Naive B cell (primary cell): Measurements from ENCODE around the gene ZNF860. TPM values are rescaled to one million over a fixed set of nuclear protein-coding genes. Genes with fewer than 3 reads are reported as not detected.
A peak's percentile ranks its signal among the peaks of the same experiment; 100 is the strongest.

Experiments
- ATAC-seq, 2 donors: fragments of 150-1000 bp; cut with Tn5 transposase; 2 replicates each; pipeline ENCODE4 v1.10.0; 2021; ENCODE audit warnings: low read depth in 2 of 2, mild to moderate bottlenecking in 2 of 2, moderate library complexity in 2 of 2
- DNase-seq: peaks from one replicate; pipeline ENCODE4 v3.0.0; 2022
- H3K27ac Mint-ChIP-seq, 6 donors: one replicate each; pipeline ENCODE4 v1.8.0; 2020 to 2022; ENCODE audit warnings: mild to moderate bottlenecking in 6 of 6, mixed read lengths in 6 of 6, moderate library complexity in 5 of 6, inconsistent platforms in 2 of 6
- H3K27me3 Mint-ChIP-seq, 3 donors: one replicate each; pipeline ENCODE4 v1.8.0; 2021 to 2022; ENCODE audit warnings: mixed read lengths in 3 of 3, mild to moderate bottlenecking in 1 of 3
- H3K36me3 Mint-ChIP-seq, 2 donors: one replicate each; pipeline ENCODE4 v1.8.0; 2020 to 2022; ENCODE audit warnings: mixed read lengths in 2 of 2, inconsistent platforms in 1 of 2, mild to moderate bottlenecking in 1 of 2
- H3K4me1 Mint-ChIP-seq, 3 donors: one replicate each; pipeline ENCODE4 v1.8.0; 2020 to 2022; ENCODE audit warnings: mixed read lengths in 3 of 3, inconsistent platforms in 1 of 3, mild to moderate bottlenecking in 1 of 3, moderate library complexity in 1 of 3
- H3K4me3 Mint-ChIP-seq, 8 donors: one replicate each; pipeline ENCODE4 v1.8.0; 2020 to 2022; ENCODE audit warnings: mild to moderate bottlenecking in 8 of 8, mixed read lengths in 8 of 8, moderate library complexity in 8 of 8, inconsistent platforms in 2 of 8
- H3K9me3 Mint-ChIP-seq, 7 donors: one replicate each; pipeline ENCODE4 v1.8.0; 2020 to 2022; ENCODE audit warnings: mixed read lengths in 7 of 7, mild to moderate bottlenecking in 5 of 7, inconsistent platforms in 2 of 7, moderate library complexity in 1 of 7
- polyA plus RNA-seq, 6 donors: library from polyadenylated mRNA; unstranded; fragments of 300-500 nt; fragmentation: Illumina TruSeq; gene quantifications; one replicate each; pipeline ENCODE4 v1.2.3, GENCODE V29; 2021; ENCODE audit warnings: low read depth in 6 of 6

Gene ZNF860
- polyA plus RNA-seq, 6 donors from 2014 or later = 9.1 to 32.2 (median 12.2) TPM

DNA sequence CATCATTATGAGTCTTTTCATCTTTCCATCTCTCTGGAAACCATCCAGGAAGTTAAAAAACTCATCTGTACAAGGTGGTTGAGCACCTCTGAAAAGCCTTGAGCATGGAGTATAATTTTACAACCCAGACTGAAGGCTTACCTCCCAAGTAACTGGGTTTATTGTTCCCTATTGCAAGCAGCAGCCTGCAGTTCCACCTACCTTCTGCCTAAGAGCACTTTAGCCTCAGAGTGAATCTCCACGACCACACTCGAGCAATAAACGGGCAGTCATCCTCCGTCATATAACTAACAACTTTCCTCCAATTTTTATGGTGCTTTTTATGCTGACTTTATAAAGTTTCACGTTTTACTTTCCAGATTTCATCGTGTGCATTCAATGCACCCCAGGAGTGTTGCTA, 33.3 kb upstream of the ZNF860 start:
- H3K36me3 Mint-ChIP-seq = peaks cover 0 to 8% of the 10 kb centered on the region in 2 donors
- peak overlapping the region; percentile 93 to 100 (median 97) for H3K27ac Mint-ChIP-seq
- H3K4me1 Mint-ChIP-seq = peaks cover 63 to 86% (median 81%) of the 10 kb centered on the region in 3 donors
- DNase-seq (no peak), ATAC-seq (no peak)
- no peaks in the 10 kb centered on the region for H3K27me3 Mint-ChIP-seq
- H3K4me3 Mint-ChIP-seq = peak overlapping the region in 7 of 8 donors; percentile 25 to 86 (median 65)
- peaks cover 0 to 18% (median 11%) of the 10 kb centered on the region in 7 donors for H3K9me3 Mint-ChIP-seq

GRCh38 chr3:31952205-31952604, 29.3 kb upstream of the ZNF860 start:
- peak overlapping the region; percentile 45 to 86 (median 68) for H3K4me3 Mint-ChIP-seq
- H3K9me3 Mint-ChIP-seq = peaks cover 3 to 41% (median 28%) of the 10 kb centered on the region in 7 donors
- DNase-seq (peak; percentile 88), ATAC-seq (peak; percentile 93 to 97)
- H3K4me1 Mint-ChIP-seq = peaks cover 65 to 84% (median 79%) of the 10 kb centered on the region in 3 donors
- peak overlapping the region; percentile 85 to 98 (median 96) for H3K27ac Mint-ChIP-seq
- H3K27me3 Mint-ChIP-seq = no peaks in the 10 kb centered on the region
- peaks cover 0 to 16% of the 10 kb centered on the region in 2 donors for H3K36me3 Mint-ChIP-seq

DNA sequence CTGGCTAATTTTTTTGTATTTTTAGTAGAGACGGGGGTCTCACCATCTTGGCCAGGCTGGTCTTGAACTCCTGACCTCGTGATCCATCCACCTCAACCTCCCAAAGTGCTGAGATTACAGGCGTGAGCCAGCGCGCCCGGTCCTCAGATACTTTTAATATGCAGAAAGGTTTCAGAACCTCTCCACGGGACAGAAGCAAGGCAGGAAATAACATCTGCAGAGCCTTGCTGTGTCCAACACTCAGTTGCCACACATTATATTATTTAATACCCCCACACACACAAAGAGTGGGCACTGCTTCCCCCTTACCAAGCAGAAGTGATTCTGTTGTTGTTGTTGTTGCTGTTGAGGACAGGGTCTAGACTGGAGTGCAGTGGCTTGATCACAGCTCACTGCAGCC, 28.5 kb upstream of the ZNF860 start:
- DNase-seq (no peak), ATAC-seq (peak; percentile 11 to 28)
- H3K4me1 Mint-ChIP-seq = peaks cover 65 to 84% (median 79%) of the 10 kb centered on the region in 3 donors
- H3K36me3 Mint-ChIP-seq = peaks cover 0 to 16% of the 10 kb centered on the region in 2 donors
- no peaks in the 10 kb centered on the region for H3K27me3 Mint-ChIP-seq
- peaks cover 3 to 41% (median 28%) of the 10 kb centered on the region in 7 donors for H3K9me3 Mint-ChIP-seq
- H3K4me3 Mint-ChIP-seq = peak overlapping the region; percentile 2 to 86 (median 68)
- H3K27ac Mint-ChIP-seq = peak overlapping the region; percentile 85 to 98 (median 96)

DNA sequence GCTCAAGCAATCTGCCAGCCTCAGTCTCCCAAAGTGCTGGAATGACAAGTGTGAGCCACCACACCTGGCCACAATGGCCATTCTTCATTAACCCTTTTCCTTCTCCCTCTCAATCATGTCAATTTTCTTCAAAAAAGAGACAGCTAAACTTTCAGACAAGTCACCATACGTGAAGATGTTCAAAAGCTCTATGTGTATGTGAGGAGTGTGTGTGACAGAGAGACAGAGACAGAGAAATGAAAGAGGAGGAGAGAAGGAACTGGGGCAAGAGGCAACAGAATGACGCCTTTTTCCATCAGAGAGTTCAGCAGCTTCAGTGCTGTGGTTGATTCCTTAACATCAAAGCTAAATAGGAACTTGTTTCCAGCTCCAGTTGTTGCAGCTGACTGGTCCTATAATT, 27.9 kb upstream of the ZNF860 start:
- peaks cover 0 to 16% of the 10 kb centered on the region in 2 donors for H3K36me3 Mint-ChIP-seq
- ATAC-seq = no peak
- H3K4me1 Mint-ChIP-seq = peaks cover 65 to 84% (median 79%) of the 10 kb centered on the region in 3 donors
- H3K9me3 Mint-ChIP-seq = peaks cover 3 to 41% (median 28%) of the 10 kb centered on the region in 7 donors
- H3K27ac Mint-ChIP-seq = peak overlapping the region; percentile 85 to 98 (median 96)
- H3K27me3 Mint-ChIP-seq = no peaks in the 10 kb centered on the region
- DNase-seq = no peak
- peak overlapping the region; percentile 2 to 86 (median 59) for H3K4me3 Mint-ChIP-seq

- Mint-ChIP-seq H3K36me3 (peaks cover 0 to 13% of the 10 kb centered on the region in 2 donors), H3K4me3 (peak overlapping the region in 3 of 8 donors; percentile 20 to 68 (median 57)), H3K9me3 (peaks cover 3 to 32% (median 19%) of the 10 kb centered on the region in 7 donors), H3K27ac (peak overlapping the region in 5 of 6 donors; percentile 17 to 89 (median 80)), H3K4me1 (peaks cover 70 to 84% (median 81%) of the 10 kb centered on the region in 3 donors), H3K27me3 (no peaks in the 10 kb centered on the region)
- no peak for DNase-seq
- no peak for ATAC-seq
These were observed 26.0 kb upstream of the ZNF860 start for GRCh38 chr3:31955581-31955980.

DNA sequence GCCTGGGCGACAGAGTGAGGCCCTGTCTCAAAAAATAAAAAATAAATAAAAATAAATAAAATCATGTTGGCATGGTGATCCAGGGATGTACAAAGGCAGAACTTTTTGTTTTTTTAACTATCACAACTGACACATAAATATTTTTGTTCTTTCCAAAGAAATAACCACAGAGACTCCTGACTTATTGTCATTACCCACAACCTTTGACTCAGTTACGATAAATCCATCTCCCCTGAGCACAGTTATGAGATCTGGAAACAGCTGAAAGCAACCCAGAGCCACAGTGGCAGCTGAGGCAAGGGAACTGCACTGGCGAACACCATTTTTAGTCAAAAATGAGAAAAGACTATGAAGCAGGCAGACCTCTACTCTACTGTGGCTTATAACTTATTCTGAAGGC, 24.4 kb upstream of the ZNF860 start:
- peaks cover 3 to 26% (median 16%) of the 10 kb centered on the region in 7 donors for H3K9me3 Mint-ChIP-seq
- H3K4me3 Mint-ChIP-seq = peak overlapping the region in 5 of 8 donors; percentile 15 to 76 (median 75)
- H3K27ac Mint-ChIP-seq = peak overlapping the region; percentile 37 to 94 (median 82)
- H3K27me3 Mint-ChIP-seq = no peaks in the 10 kb centered on the region
- H3K36me3 Mint-ChIP-seq = peaks cover 0 to 8% of the 10 kb centered on the region in 2 donors
- ATAC-seq (peak in 1 of 2 donors; percentile 1), DNase-seq (no peak)
- peaks cover 71 to 89% (median 80%) of the 10 kb centered on the region in 3 donors for H3K4me1 Mint-ChIP-seq

DNA sequence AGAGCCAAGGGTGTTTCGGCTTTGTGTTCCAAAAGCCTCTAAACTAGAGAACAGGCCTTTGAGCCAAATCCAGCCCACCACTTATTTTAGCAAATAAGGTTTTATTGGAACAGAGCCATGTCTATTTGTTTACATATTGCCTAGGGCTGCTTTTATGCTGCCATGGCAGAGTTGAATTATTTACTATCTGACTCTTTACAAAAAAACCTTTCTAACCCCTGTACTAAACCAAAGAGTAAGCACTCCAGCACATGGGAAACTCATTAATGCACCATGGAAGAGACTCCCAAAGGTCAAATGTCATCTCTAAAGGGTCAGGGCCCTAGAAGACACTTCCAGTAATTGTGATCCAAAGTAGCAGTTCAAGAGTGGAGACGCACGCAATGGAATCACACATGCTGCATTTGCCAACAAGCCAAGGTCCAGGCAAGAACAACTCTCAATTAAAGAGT, 22.8 kb upstream of the ZNF860 start:
- DNase-seq (no peak), ATAC-seq (no peak)
- H3K4me3 Mint-ChIP-seq = peak overlapping the region in 7 of 8 donors; percentile 37 to 76 (median 69)
- H3K27me3 Mint-ChIP-seq = no peaks in the 10 kb centered on the region
- H3K4me1 Mint-ChIP-seq = peaks cover 69 to 89% (median 76%) of the 10 kb centered on the region in 3 donors
- peaks cover 0 to 8% of the 10 kb centered on the region in 2 donors for H3K36me3 Mint-ChIP-seq
- peak overlapping the region; percentile 64 to 95 (median 87) for H3K27ac Mint-ChIP-seq
- H3K9me3 Mint-ChIP-seq = peaks cover 3 to 19% (median 16%) of the 10 kb centered on the region in 7 donors

DNA sequence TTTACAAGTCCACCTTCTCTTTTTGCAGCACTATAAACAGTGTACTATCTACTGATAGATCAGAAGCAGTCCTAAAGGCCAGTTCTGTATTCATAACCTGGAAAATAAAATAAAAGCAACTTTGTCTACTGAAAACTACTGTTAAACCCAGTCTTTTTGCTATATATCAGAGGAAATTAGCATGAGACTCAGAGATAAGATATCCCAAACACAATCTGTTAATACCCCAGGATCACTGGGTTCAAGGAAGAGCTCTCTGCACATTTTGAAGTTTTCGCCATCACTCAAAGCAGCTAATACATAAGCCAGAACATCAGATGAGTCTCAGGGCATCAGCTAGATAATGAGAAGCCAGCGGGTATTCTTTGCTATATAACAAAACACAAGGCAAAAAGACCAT, 22.3 kb upstream of the ZNF860 start:
- Mint-ChIP-seq H3K4me1 (peaks cover 70 to 89% (median 76%) of the 10 kb centered on the region in 3 donors), H3K27ac (peak overlapping the region; percentile 64 to 95 (median 87)), H3K9me3 (peaks cover 3 to 18% (median 16%) of the 10 kb centered on the region in 7 donors), H3K36me3 (peaks cover 0 to 8% of the 10 kb centered on the region in 2 donors), H3K4me3 (peak overlapping the region; percentile 37 to 76 (median 68)), H3K27me3 (no peaks in the 10 kb centered on the region)
- DNase-seq (no peak), ATAC-seq (no peak)

GRCh38 chr3:31959951-31960792, 21.4 kb upstream of the ZNF860 start:
- DNase-seq (no peak), ATAC-seq (peak; percentile 40 to 45)
- Mint-ChIP-seq H3K4me3 (peak overlapping the region; percentile 68 to 90 (median 76)), H3K27ac (peak overlapping the region; percentile 82 to 95 (median 90)), H3K36me3 (peaks cover 0 to 7% of the 10 kb centered on the region in 2 donors), H3K27me3 (no peaks in the 10 kb centered on the region), H3K4me1 (peaks cover 62 to 86% (median 75%) of the 10 kb centered on the region in 3 donors), H3K9me3 (peaks cover 3 to 12% (median 8%) of the 10 kb centered on the region in 7 donors)

DNA sequence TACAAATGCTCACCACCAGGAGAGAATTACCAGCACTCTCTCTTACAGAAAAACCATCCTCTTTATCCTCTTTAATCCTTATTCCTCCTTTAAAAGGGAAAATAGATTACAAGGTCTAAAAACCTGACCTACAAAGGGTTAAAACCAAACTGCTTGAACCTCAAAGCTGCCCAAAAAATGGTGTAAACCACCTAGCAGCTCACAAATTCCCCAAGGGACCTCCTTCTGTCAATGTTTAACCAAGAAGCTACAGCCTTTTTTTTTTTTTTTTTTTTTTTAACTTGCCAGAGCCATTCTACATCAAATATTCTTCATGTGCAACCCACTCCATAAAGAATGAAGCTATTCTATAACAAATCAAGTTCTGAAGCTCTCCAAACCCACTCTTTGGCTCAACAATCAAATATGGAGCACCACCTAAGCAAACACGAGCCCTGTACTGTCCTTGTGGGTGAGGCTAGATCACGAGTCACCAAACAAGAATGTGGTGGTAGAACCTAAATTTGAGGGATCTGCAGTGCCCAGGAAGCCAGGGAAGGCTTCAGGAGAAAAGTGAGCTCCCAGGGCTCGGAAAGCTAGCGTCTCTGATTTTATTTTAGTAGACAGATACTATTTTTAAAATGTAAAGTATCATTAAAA, 20.6 kb upstream of the ZNF860 start:
- DNase-seq (no peak), ATAC-seq (peak; percentile 36 to 57)
- H3K4me1 Mint-ChIP-seq = peaks cover 58 to 82% (median 69%) of the 10 kb centered on the region in 3 donors
- H3K9me3 Mint-ChIP-seq = peaks cover 0 to 4% (median 2%) of the 10 kb centered on the region in 7 donors
- no peaks in the 10 kb centered on the region for H3K36me3 Mint-ChIP-seq
- peak overlapping the region; percentile 82 to 95 (median 90) for H3K27ac Mint-ChIP-seq
- H3K27me3 Mint-ChIP-seq = no peaks in the 10 kb centered on the region
- H3K4me3 Mint-ChIP-seq = peak overlapping the region; percentile 68 to 90 (median 76)

DNA sequence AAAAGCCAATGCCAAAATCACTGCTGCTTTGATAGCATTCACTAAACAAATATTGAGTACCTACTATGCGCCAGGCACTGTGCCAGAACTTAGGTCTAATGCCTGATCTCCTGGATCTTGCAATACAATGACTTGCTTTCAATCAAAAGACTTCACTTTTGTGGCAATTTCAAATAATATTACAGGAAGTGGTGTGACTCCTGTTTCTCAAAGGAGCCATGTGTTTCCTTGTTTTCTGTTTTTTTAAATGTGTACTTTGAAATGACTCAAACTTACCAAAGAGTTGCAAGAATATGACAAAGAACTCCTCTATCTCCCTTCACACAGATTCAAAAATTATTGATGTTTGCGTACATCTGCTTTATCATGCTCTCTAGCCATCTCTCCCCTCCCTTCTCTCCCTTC, 18.7 kb upstream of the ZNF860 start:
- DNase-seq = no peak
- H3K27me3 Mint-ChIP-seq = no peaks in the 10 kb centered on the region
- peaks cover 0 to 2% (median 0%) of the 10 kb centered on the region in 7 donors for H3K9me3 Mint-ChIP-seq
- H3K27ac Mint-ChIP-seq = peak overlapping the region in 4 of 6 donors; percentile 34 to 95 (median 68)
- peaks cover 60 to 77% (median 73%) of the 10 kb centered on the region in 3 donors for H3K4me1 Mint-ChIP-seq
- H3K36me3 Mint-ChIP-seq = no peaks in the 10 kb centered on the region
- H3K4me3 Mint-ChIP-seq = peak overlapping the region in 7 of 8 donors; percentile 26 to 80 (median 76)
- peak in 1 of 2 donors; percentile 13 for ATAC-seq

- ATAC-seq (no peak), DNase-seq (no peak)
- Mint-ChIP-seq H3K27ac (peak overlapping the region in 5 of 6 donors; percentile 42 to 88 (median 75)), H3K9me3 (peaks cover 0 to 2% (median 0%) of the 10 kb centered on the region in 7 donors), H3K4me1 (peaks cover 48 to 78% (median 74%) of the 10 kb centered on the region in 3 donors), H3K36me3 (peaks cover 0 to 6% of the 10 kb centered on the region in 2 donors), H3K4me3 (no peak overlapping the region), H3K27me3 (no peaks in the 10 kb centered on the region)
These were observed 14.5 kb upstream of the ZNF860 start for GRCh38 chr3:31966978-31967591.
